GM12878 (cell line): ENCODE measurements around the gene RETN. TPM values are rescaled to one million over a fixed set of nuclear protein-coding genes. Genes with fewer than 3 reads are reported as not detected.

Experiments used
- ATAC-seq: fragments of 200-7000 bp; cut with Tn5 transposase; 3 replicates; pipeline ENCODE4 v1.9.1; 2020; ENCODE audit warnings: mild to moderate bottlenecking, moderate library complexity
- BruUV-seq: library from RNA; stranded (reverse); fragments of 400-500 nt; replicated peaks from 2 replicates; lab custom pipeline; 2021; lab: Mats Ljungman, UMichigan
- CTCF ChIA-PET: fragments of 300-600 bp; sonication (Branson Sonifier 250); formaldehyde crosslinking; extraction: SDS; loops from one replicate; lab custom pipeline; 2021; ENCODE audit warnings: inconsistent platforms; lab: Yijun Ruan, JAX
- POLR2A ChIA-PET: fragments of 350-600 bp; formaldehyde crosslinking; extraction: SDS; loops from one replicate; lab custom pipeline; 2021; ENCODE audit warnings: inconsistent platforms; lab: Charles Lee
- RAD21 ChIA-PET: fragments of 300-600 bp; sonication (Branson Sonifier 250); formaldehyde crosslinking; loops from one replicate; lab custom pipeline; 2023; ENCODE audit warnings: antibody characterized with exemption; ENCODE audit not compliant: unreplicated experiment; lab: Charles Lee
- SMC1A ChIA-PET: fragments of 300-600 bp; sonication (Branson Sonifier 250); formaldehyde crosslinking; loops from one replicate; lab custom pipeline; 2023; ENCODE audit not compliant: unreplicated experiment, uncharacterized antibody; lab: Charles Lee
- DNase-seq: peaks from one replicate; pipeline ENCODE4 v3.0.0-alpha.2; 2011; ENCODE audit warnings: low read depth, low spot score
- FAIRE-seq: peaks from 3 replicates; lab custom pipeline; 2011; peaks lifted over from hg19 to GRCh38; lab: Jason Lieb, UNC
- H2AFZ ChIP-seq: 2 replicates; pipeline ENCODE4 v1.6.0; 2011; ENCODE audit warnings: low read depth, low read length, control low read depth; ENCODE audit not compliant: control insufficient read depth
- H3K27ac ChIP-seq: 2 replicates; pipeline ENCODE4 v1.5.1; 2011; ENCODE audit warnings: control low read depth; ENCODE audit not compliant: control insufficient read depth, insufficient read depth
- H3K27me3 ChIP-seq, 2 experiments: replicated peaks in 1 of 2; 2 replicates each; pipeline versions ENCODE4 v1.6.0 to v1.6.1; 2011; ENCODE audit warnings: low read length in 1 of 2; ENCODE audit not compliant: control insufficient read depth in 2 of 2, insufficient read depth in 2 of 2
- H3K36me3 ChIP-seq, 2 experiments: 2 replicates each; pipeline ENCODE4 v1.5.1; 2011; ENCODE audit warnings: low read length in 1 of 2; ENCODE audit not compliant: control insufficient read depth in 2 of 2, insufficient read depth in 2 of 2
- H3K4me1 ChIP-seq: 2 replicates; pipeline ENCODE4 v1.6.1; 2011; ENCODE audit warnings: mild to moderate bottlenecking, low read length, moderate library complexity, mixed read lengths; ENCODE audit not compliant: control insufficient read depth, insufficient read depth
- H3K4me2 ChIP-seq: 2 replicates; pipeline ENCODE4 v1.6.0; 2011; ENCODE audit warnings: control low read depth; ENCODE audit not compliant: control insufficient read depth, insufficient read depth
- H3K4me3 ChIP-seq: fragments of 200-600 bp; sonication (generic); 2 replicates; pipeline ENCODE4 v1.5.1; 2016
- H3K79me2 ChIP-seq: 2 replicates; pipeline ENCODE4 v1.6.0; 2011; ENCODE audit warnings: low read length; ENCODE audit not compliant: control insufficient read depth, insufficient read depth
- H3K9ac ChIP-seq: 2 replicates; pipeline ENCODE4 v1.8.0; 2011; ENCODE audit warnings: low read length, control low read depth, mixed read lengths; ENCODE audit not compliant: control insufficient read depth, insufficient read depth
- H3K9me3 ChIP-seq: replicated peaks from 3 replicates; pipeline ENCODE4 v1.5.1; 2011; ENCODE audit warnings: mild to moderate bottlenecking, low read length; ENCODE audit not compliant: control insufficient read depth, insufficient read depth
- H4K20me1 ChIP-seq: 2 replicates; pipeline ENCODE4 v1.6.0; 2011; ENCODE audit not compliant: control insufficient read depth, insufficient read depth
- BRCA1 ChIP-seq: IDR thresholded peaks from 2 replicates; pipeline ENCODE4 v1.6.1; 2011; ENCODE audit warnings: low read depth, low read length, improper control_type of control experiment
- E2F8 ChIP-seq: fragments of 450-650 bp; IDR thresholded peaks from 2 replicates; pipeline ENCODE4 v1.6.1; 2018; ENCODE audit warnings: mild to moderate bottlenecking, low read depth, moderate library complexity; ENCODE audit not compliant: partially characterized antibody
- IRF3 ChIP-seq: fragments of 450-650 bp; IDR thresholded peaks from 2 replicates; pipeline ENCODE4 v1.6.1; 2014; ENCODE audit warnings: mild to moderate bottlenecking
- SMAD5 ChIP-seq: IDR thresholded peaks from 2 replicates; pipeline ENCODE4 v1.6.1; 2016; ENCODE audit warnings: antibody characterized with exemption, low read depth
- ZNF24 ChIP-seq: fragments of 450-650 bp; IDR thresholded peaks from 2 replicates; pipeline ENCODE4 v1.6.1; 2017; ENCODE audit warnings: antibody characterized with exemption, mild to moderate bottlenecking
- WGBS: methylation state at CpG from one replicate; pipeline ENCODE4 v1.1.6; 2016; ENCODE audit warnings: low lambda C conversion rate; ENCODE audit not compliant: insufficient replicate concordance, insufficient coverage; ENCODE audit errors: missing lambda C conversion rate; 5-methylcytosine and 5-hydroxymethylcytosine counted together
- in situ Hi-C: fragments of 300-500 bp; cut with MboI; formaldehyde crosslinking; loops from 9 replicates; pipeline ENCODE4 v1.14.3; 2018; ENCODE audit warnings: mixed read lengths
- intact Hi-C: fragments of 100-400 bp; cut with micrococcal nuclease; formaldehyde crosslinking; loops from one replicate; pipeline ENCODE4 v1.14.2; 2022; ENCODE audit not compliant: unreplicated experiment
- polyA plus RNA-seq, 11 experiments: library from polyadenylated mRNA; depleted of rRNA in 4 of 11; unstranded in 6 of 11; stranded (reverse) in 5 of 11; fragments of >200 nt; fragmentation: Nextera tagmentation in 4 of 11; fragmentation: Illumina TruSeq in 1 of 11; extraction: Ambion mirVana in 4 of 11; extraction: Trizol in 1 of 11; gene quantifications; 1 replicate in 1 of 11; 2 replicates in 10 of 11; pipeline versions ENCODE4 v1.2.1 to v1.2.3, GENCODE V29; 2011 to 2016; ENCODE audit warnings: inconsistent platforms in 2 of 11, missing spikeins in 2 of 11, low read depth in 1 of 11
- total RNA-seq, 4 experiments: library from RNA; depleted of rRNA in 3 of 4; stranded (reverse); fragments of >200 nt in 3 of 4; fragmentation: Illumina TruSeq in 1 of 4; extraction: Trizol in 1 of 4; gene quantifications; 2 replicates each; pipeline versions ENCODE4 v1.2.1 to v1.2.3, GENCODE V29; 2013 to 2021

Gene RETN
- total and polyA plus RNA-seq, 10 of the 15 experiments (the other 5 are each of a cell fraction or from before 2014, with no cell fraction given), result 0.26 TPM; not detected in 9

- TF ChIP-seq E2F8 (no peak), IRF3 (no peak), SMAD5 (no peak)
- TF ChIP-seq, all 136 proteins: peak for 0
Measured at GRCh38 chr19:7670790-7671189, 1.9 kb downstream of the RETN start (continued).

- FAIRE-seq, result no peak
- no peak for TF ChIP-seq BRCA1
- no peak for TF ChIP-seq ZNF24
- intact Hi-C loops (loop anchor here (10.0 kb wide), 1 partner anchor 288 kb away; no protein-coding TSS in a partner anchor), in situ Hi-C loops (no loop called here)
- H3K79me2 ChIP-seq, result no peaks in the 10 kb centered on the region
- H3K27ac ChIP-seq, result no peak overlapping the region
- H3K36me3 ChIP-seq, result no peaks in the 10 kb centered on the region
- H3K27me3 ChIP-seq, result peaks cover 4 to 7% of the 10 kb centered on the region in 2 experiments; a peak in 3 of 4 replicates
- H2AFZ ChIP-seq, result no peak overlapping the region
- no peak overlapping the region for H3K4me3 ChIP-seq
- no peaks in the 10 kb centered on the region for H4K20me1 ChIP-seq
- DNase-seq, result no peak
- POLR2A ChIA-PET, result no interaction called here
- RAD21 ChIA-PET, result no interaction called here
- H3K4me1 ChIP-seq, result peaks cover 17% of the 10 kb centered on the region
- 37% methylated on average over 9 of the region's 9 CpGs for WGBS
- no TSS peak for BruUV-seq
- no peak overlapping the region for H3K9ac ChIP-seq
- no peak for ATAC-seq
- SMC1A ChIA-PET, result interaction anchor here (0.8 kb wide), 1 partner anchor 104 kb away, joined by 5 read pairs; no protein-coding TSS in a partner anchor
- CTCF ChIA-PET, result interaction anchor here (1.0 kb wide), 1 partner anchor 20 kb away, joined by 3 read pairs; no protein-coding TSS in a partner anchor
- H3K9me3 ChIP-seq, result no peaks in the 10 kb centered on the region; the same call in 2 of the 3 replicates
- no peak overlapping the region for H3K4me2 ChIP-seq
Measured at GRCh38 chr19:7672522-7672921, 3.7 kb downstream of the RETN start.
